Activated T-cell treated with anti-CD3 and anti-CD28 coated beads for 24 hours (primary cell): ENCODE results near the gene LBH.
"Not testable (repeated sequence)": the region's sequence is repeated elsewhere in the genome, so short reads cannot be mapped to it uniquely, and the experiment has no call there.

Experiments used
- DNase-seq: peaks from one replicate; pipeline ENCODE4 v3.0.0-alpha.2; 2020; ENCODE audit warnings: low read depth

The LBH gene

GRCh38 chr2:30259071-30259470 lies 27.7 kb downstream of the LBH start:
- DNase-seq, result no peak

- no peak for DNase-seq
Measured at GRCh38 chr2:30259827-30260679, 28.7 kb downstream of the LBH start.

- DNase-seq, result no peak
Measured at GRCh38 chr2:30260941-30261340, 29.6 kb downstream of the LBH start.

GRCh38 chr2:30261695-30262211 lies 30.4 kb downstream of the LBH start:
- DNase-seq, result no peak

- DNase-seq, result no peak
Measured at GRCh38 chr2:30262716-30263309, 31.5 kb downstream of the LBH start.

GRCh38 chr2:30264274-30264673 lies 32.9 kb downstream of the LBH start:
- no peak for DNase-seq

GRCh38 chr2:30265052-30266015 lies 34.0 kb downstream of the LBH start:
- no peak for DNase-seq

- DNase-seq, result no peak
Measured at GRCh38 chr2:30266051-30266621, 34.8 kb downstream of the LBH start.

- DNase-seq, result no peak
Measured at GRCh38 chr2:30266705-30267104, 35.4 kb downstream of the LBH start.

- DNase-seq, result peak; percentile 48
Measured at GRCh38 chr2:30267161-30267975, 36.0 kb downstream of the LBH start.

- no peak for DNase-seq
Measured at GRCh38 chr2:30268296-30268871, 37.0 kb downstream of the LBH start.

GRCh38 chr2:30269114-30269770 lies 37.9 kb downstream of the LBH start:
- DNase-seq, result not testable (repeated sequence)

GRCh38 chr2:30269771-30270145 lies 38.4 kb downstream of the LBH start:
- DNase-seq, result no peak

GRCh38 chr2:30270166-30270565 lies 38.8 kb downstream of the LBH start:
- no peak for DNase-seq

- DNase-seq, result no peak
Measured at GRCh38 chr2:30271301-30271700, 40.0 kb downstream of the LBH start.

GRCh38 chr2:30272286-30272685 lies 41.0 kb downstream of the LBH start:
- DNase-seq, result no peak

GRCh38 chr2:30272761-30273573 lies 41.6 kb downstream of the LBH start:
- no peak for DNase-seq

- no peak for DNase-seq
Measured at GRCh38 chr2:30273574-30273929, 42.2 kb downstream of the LBH start.

- DNase-seq, result no peak
Measured at GRCh38 chr2:30275256-30275655, 43.9 kb downstream of the LBH start.
